Left ventricle myocardium inferior (tissue), 1 donor: ENCODE measurements around the gene ATRAID. TPM values are rescaled to one million over a fixed set of nuclear protein-coding genes. Genes with fewer than 3 reads are reported as not detected.
A peak's percentile ranks its signal among the peaks of the same experiment; 100 is the strongest.

ENCODE experiments used
- DNase-seq: peaks from one replicate; pipeline ENCODE4 v3.0.0-alpha.2; 2020
- H3K27ac ChIP-seq: fragments of 200-600 bp; replicated peaks from 2 replicates; pipeline ENCODE4 v1.8.0; 2021
- H3K27me3 ChIP-seq: fragments of 200-600 bp; 2 replicates; pipeline ENCODE4 v1.8.0; 2021; ENCODE audit warnings: low read depth
- H3K36me3 ChIP-seq: fragments of 200-600 bp; 2 replicates; pipeline ENCODE4 v1.8.0; 2021
- H3K4me1 ChIP-seq: fragments of 200-600 bp; 2 replicates; pipeline ENCODE4 v1.8.0; 2021
- H3K4me3 ChIP-seq: fragments of 200-600 bp; 2 replicates; pipeline ENCODE4 v1.8.0; 2021; ENCODE audit warnings: mild to moderate bottlenecking, moderate library complexity
- H3K9me3 ChIP-seq: fragments of 200-600 bp; replicated peaks from 2 replicates; pipeline ENCODE4 v1.8.0; 2021
- CTCF ChIP-seq: fragments of 200-600 bp; IDR thresholded peaks from 2 replicates; pipeline ENCODE4 v1.8.0; 2021; ENCODE audit warnings: antibody characterized with exemption, mild to moderate bottlenecking, borderline replicate concordance
- intact Hi-C: fragments of 100-400 bp; cut with micrococcal nuclease; formaldehyde crosslinking; loops from one replicate; pipeline ENCODE4 v1.11.0; 2022
- total RNA-seq: library from RNA; stranded (reverse); fragmentation: NEBNext Ultra II Directional; extraction: Animal tissue kit (Norgen Biotek cat#: 25700); gene quantifications from one replicate; pipeline ENCODE4 v1.2.1, GENCODE V29; 2021
- donor health status: DM: no; HTN: yes; CAD: no; lungs with severe emphysema.

ATRAID gene
- total RNA-seq, 1 donor from 2014 or later: 121 TPM

- Histone ChIP-seq H3K4me1 (peaks cover 50% of the 10 kb centered on the region), H3K9me3 (no peaks in the 10 kb centered on the region), H3K4me3 (no peak overlapping the region), H3K27ac (no peak overlapping the region), H3K36me3 (peaks cover 17% of the 10 kb centered on the region), H3K27me3 (no peaks in the 10 kb centered on the region)
- intact Hi-C loops: loop anchor here (10.0 kb wide), 1 partner anchor 120 kb away; no protein-coding TSS in a partner anchor
- DNase-seq: no peak
- TF ChIP-seq CTCF: no peak
These were observed 3.1 kb downstream of the ATRAID start for GRCh38 chr2:27214941-27215340.

GRCh38 chr2:27216416-27217137 lies 4.7 kb downstream of the ATRAID start:
- H3K36me3 ChIP-seq: peaks cover 29% of the 10 kb centered on the region
- H3K27ac ChIP-seq: peak overlapping the region; percentile 78

GRCh38 chr2:27217173-27218121 lies 5.6 kb downstream of the ATRAID start, which contains the start of gene CAD:
TSS of gene CAD (plus strand) at chr2:27217369. CDS start at chr2:27217552, 183 bp downstream.
- peak; percentile 54 for TF ChIP-seq CTCF
- Histone ChIP-seq H3K4me3 (peak within 1 kb of the TSS; percentile 80), H3K9me3 (no peaks in the 10 kb centered on the region), H3K27me3 (no peaks in the 10 kb centered on the region), H3K36me3 (peaks cover 38% of the 10 kb centered on the region), H3K4me1 (peaks cover 38% of the 10 kb centered on the region), H3K27ac (peak within 1 kb of the TSS; percentile 78)
- peak; percentile 89 for DNase-seq
- intact Hi-C loops: loop anchor here (10.0 kb wide), 1 partner anchor 123 kb away; no protein-coding TSS in a partner anchor

More at GRCh38 chr2:27216416-27217137, 4.7 kb downstream of the ATRAID start:
- no peak for DNase-seq
- Histone ChIP-seq H3K4me1 (peaks cover 42% of the 10 kb centered on the region), H3K27me3 (no peaks in the 10 kb centered on the region), H3K4me3 (peak overlapping the region; percentile 80), H3K9me3 (no peaks in the 10 kb centered on the region)
- intact Hi-C loops: loop anchor here (10.0 kb wide), 1 partner anchor 122 kb away; no protein-coding TSS in a partner anchor
- TF ChIP-seq CTCF: no peak

GRCh38 chr2:27218614-27219013 lies 6.8 kb downstream of the ATRAID start:
- Histone ChIP-seq H3K36me3 (peaks cover 48% of the 10 kb centered on the region), H3K9me3 (no peaks in the 10 kb centered on the region), H3K4me3 (no peak overlapping the region), H3K27me3 (no peaks in the 10 kb centered on the region), H3K27ac (no peak overlapping the region), H3K4me1 (peaks cover 27% of the 10 kb centered on the region)
- no peak for TF ChIP-seq CTCF
- intact Hi-C loops: loop anchor here (10.0 kb wide), 1 partner anchor 124 kb away; no protein-coding TSS in a partner anchor
- DNase-seq: no peak

GRCh38 chr2:27219091-27219490 lies 7.2 kb downstream of the ATRAID start:
- peaks cover 50% of the 10 kb centered on the region for H3K36me3 ChIP-seq
- TF ChIP-seq CTCF: no peak
- H3K4me3 ChIP-seq: no peak overlapping the region
- H3K4me1 ChIP-seq: peaks cover 22% of the 10 kb centered on the region
- no peaks in the 10 kb centered on the region for H3K27me3 ChIP-seq
- H3K9me3 ChIP-seq: no peaks in the 10 kb centered on the region
- intact Hi-C loops: loop anchor here (10.0 kb wide), 1 partner anchor 124 kb away; no protein-coding TSS in a partner anchor
- no peak overlapping the region for H3K27ac ChIP-seq
- DNase-seq: no peak
